Measurements from ENCODE around the gene TNN.

The TNN gene

DNA sequence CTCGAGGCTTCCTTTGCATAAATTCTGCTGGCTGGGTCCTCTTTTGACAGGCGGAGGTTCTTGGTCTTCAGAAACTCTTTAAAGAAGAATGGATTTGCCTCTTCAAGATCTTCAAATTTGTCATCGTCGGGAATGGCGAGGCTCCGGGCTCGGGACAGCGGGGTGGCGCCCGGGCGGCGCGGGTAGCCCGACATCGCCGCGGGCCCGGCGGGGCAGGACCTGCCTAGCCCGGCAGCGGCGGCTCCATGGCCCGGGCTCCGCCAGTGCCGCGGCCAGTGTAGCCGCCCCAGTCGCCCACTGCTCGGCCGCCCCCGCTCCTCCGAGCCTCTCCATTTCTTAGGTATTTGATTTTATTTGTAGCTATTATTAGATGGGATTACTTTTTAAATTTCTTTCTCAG is 22.1 kb upstream of the TNN start:
- TF ChIP-seq, protein P1, sequence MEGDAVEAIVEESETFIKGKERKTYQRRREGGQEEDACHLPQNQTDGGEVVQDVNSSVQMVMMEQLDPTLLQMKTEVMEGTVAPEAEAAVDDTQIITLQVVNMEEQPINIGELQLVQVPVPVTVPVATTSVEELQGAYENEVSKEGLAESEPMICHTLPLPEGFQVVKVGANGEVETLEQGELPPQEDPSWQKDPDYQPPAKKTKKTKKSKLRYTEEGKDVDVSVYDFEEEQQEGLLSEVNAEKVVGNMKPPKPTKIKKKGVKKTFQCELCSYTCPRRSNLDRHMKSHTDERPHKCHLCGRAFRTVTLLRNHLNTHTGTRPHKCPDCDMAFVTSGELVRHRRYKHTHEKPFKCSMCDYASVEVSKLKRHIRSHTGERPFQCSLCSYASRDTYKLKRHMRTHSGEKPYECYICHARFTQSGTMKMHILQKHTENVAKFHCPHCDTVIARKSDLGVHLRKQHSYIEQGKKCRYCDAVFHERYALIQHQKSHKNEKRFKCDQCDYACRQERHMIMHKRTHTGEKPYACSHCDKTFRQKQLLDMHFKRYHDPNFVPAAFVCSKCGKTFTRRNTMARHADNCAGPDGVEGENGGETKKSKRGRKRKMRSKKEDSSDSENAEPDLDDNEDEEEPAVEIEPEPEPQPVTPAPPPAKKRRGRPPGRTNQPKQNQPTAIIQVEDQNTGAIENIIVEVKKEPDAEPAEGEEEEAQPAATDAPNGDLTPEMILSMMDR (conservative IDR thresholded peaks at IDR 0.05; ENCODE audit: low read length): no peak
- no peak for TF ChIP-seq EZH2phosphoT487 (IDR thresholded peaks at IDR 0.05; ENCODE audit: borderline replicate concordance)
- Histone ChIP-seq H3K36me3 (ENCODE audit: insufficient read depth, low read length) (no peaks in the 10 kb centered on the region), H3K27me3 (ENCODE audit: insufficient read depth, low read length, poor library complexity, severe bottlenecking) (no peaks in the 10 kb centered on the region), H3K9me2 (replicated peaks; ENCODE audit: low read depth, low read length) (no peaks in the 10 kb centered on the region), H3K9ac (ENCODE audit: low read depth, low read length, poor library complexity, severe bottlenecking) (no peak overlapping the region), H3K4me1 (ENCODE audit: insufficient read depth, low read length, poor library complexity, severe bottlenecking) (no peaks in the 10 kb centered on the region), H2AFZ (ENCODE audit: low read length) (no peak overlapping the region), H3F3A (ENCODE audit: low read depth) (no peaks in the 10 kb centered on the region), H3K4me3 (ENCODE audit: low read length, poor library complexity, severe bottlenecking) (no peak overlapping the region), H3K9me3 (ENCODE audit: insufficient read depth, low read depth, low read length) (no peaks in the 10 kb centered on the region), H3K4me2 (ENCODE audit: low read depth, low read length, poor library complexity, severe bottlenecking) (no peak overlapping the region), H4K20me1 (ENCODE audit: insufficient read depth, low read length, poor library complexity, severe bottlenecking) (no peaks in the 10 kb centered on the region), H3K79me2 (ENCODE audit: insufficient read depth, low read length) (no peaks in the 10 kb centered on the region)

DNA sequence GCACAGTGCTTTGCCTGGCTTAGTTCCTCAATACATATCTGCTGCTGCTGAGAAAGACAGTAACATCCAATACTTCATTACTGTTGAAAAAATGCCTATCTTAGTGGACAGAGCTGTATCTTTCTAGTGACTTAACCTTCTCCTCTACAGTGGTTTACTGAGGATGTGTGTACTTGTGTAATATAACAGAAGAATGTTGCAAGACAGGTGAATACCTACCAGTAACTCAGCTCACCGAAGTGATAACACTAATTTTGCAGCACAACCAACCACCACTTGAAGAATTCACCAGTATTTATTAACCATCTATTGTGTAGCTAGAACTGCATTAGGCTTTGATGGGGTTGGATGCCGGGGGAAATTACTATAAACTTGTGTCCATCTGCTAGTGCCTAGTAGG is 16.6 kb upstream of the TNN start:
- no peaks in the 10 kb centered on the region for H3K9me2 ChIP-seq (replicated peaks; ENCODE audit: low read depth, low read length)
- no peak overlapping the region for H3K9ac ChIP-seq (ENCODE audit: low read depth, low read length, poor library complexity, severe bottlenecking)
- no peaks in the 10 kb centered on the region for H3K9me3 ChIP-seq (ENCODE audit: insufficient read depth, low read depth, low read length)
- no peaks in the 10 kb centered on the region for H3K79me2 ChIP-seq (ENCODE audit: insufficient read depth, low read length)
- H3K27me3 ChIP-seq (ENCODE audit: insufficient read depth, low read length, poor library complexity, severe bottlenecking): no peaks in the 10 kb centered on the region
- TF ChIP-seq EZH2phosphoT487 (IDR thresholded peaks at IDR 0.05; ENCODE audit: borderline replicate concordance): no peak
- TF ChIP-seq, protein P1 (conservative IDR thresholded peaks at IDR 0.05; ENCODE audit: low read length): no peak
- no peak overlapping the region for H2AFZ ChIP-seq (ENCODE audit: low read length)
- no peaks in the 10 kb centered on the region for H4K20me1 ChIP-seq (ENCODE audit: insufficient read depth, low read length, poor library complexity, severe bottlenecking)
- H3K4me2 ChIP-seq (ENCODE audit: low read depth, low read length, poor library complexity, severe bottlenecking): no peak overlapping the region
- H3K36me3 ChIP-seq (ENCODE audit: insufficient read depth, low read length): no peaks in the 10 kb centered on the region
- H3K4me1 ChIP-seq (ENCODE audit: insufficient read depth, low read length, poor library complexity, severe bottlenecking): no peaks in the 10 kb centered on the region
- no peak overlapping the region for H3K4me3 ChIP-seq (ENCODE audit: low read length, poor library complexity, severe bottlenecking)
- H3F3A ChIP-seq (ENCODE audit: low read depth): no peaks in the 10 kb centered on the region

DNA sequence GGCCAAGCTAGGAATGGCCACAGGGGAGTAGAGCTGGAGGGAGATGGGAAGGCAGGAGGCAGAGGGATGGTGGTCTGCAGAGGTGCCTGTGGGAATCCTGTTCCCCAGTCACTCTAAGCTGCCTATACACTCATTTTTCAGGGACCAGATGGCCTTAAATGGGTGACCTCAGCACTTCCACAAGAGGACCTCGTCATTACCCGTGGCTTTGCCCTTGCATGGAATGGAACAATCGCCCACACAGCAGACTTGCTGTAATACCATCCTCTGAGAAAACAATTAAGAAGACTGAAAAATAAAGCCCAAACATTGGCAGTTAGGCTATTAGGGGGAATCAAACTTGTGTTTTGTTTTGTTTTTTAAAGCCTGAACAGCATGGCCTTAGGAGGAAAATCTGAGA is 12.9 kb upstream of the TNN start:
- H3F3A ChIP-seq (ENCODE audit: low read depth): no peaks in the 10 kb centered on the region
- peaks cover 7% of the 10 kb centered on the region for H3K4me1 ChIP-seq (ENCODE audit: insufficient read depth, low read length, poor library complexity, severe bottlenecking)
- H4K20me1 ChIP-seq (ENCODE audit: insufficient read depth, low read length, poor library complexity, severe bottlenecking): no peaks in the 10 kb centered on the region
- H3K9ac ChIP-seq (ENCODE audit: low read depth, low read length, poor library complexity, severe bottlenecking): no peak overlapping the region
- no peak overlapping the region for H3K4me3 ChIP-seq (ENCODE audit: low read length, poor library complexity, severe bottlenecking)
- H3K27me3 ChIP-seq (ENCODE audit: insufficient read depth, low read length, poor library complexity, severe bottlenecking): no peaks in the 10 kb centered on the region
- no peak overlapping the region for H3K4me2 ChIP-seq (ENCODE audit: low read depth, low read length, poor library complexity, severe bottlenecking)
- H3K79me2 ChIP-seq (ENCODE audit: insufficient read depth, low read length): no peaks in the 10 kb centered on the region
- no peak overlapping the region for H2AFZ ChIP-seq (ENCODE audit: low read length)
- TF ChIP-seq EZH2phosphoT487 (IDR thresholded peaks at IDR 0.05; ENCODE audit: borderline replicate concordance): no peak
- TF ChIP-seq, protein P1 (conservative IDR thresholded peaks at IDR 0.05; ENCODE audit: low read length): no peak
- H3K9me2 ChIP-seq (replicated peaks; ENCODE audit: low read depth, low read length): no peaks in the 10 kb centered on the region
- no peaks in the 10 kb centered on the region; the same call in 1 of the 2 replicates for H3K9me3 ChIP-seq (ENCODE audit: insufficient read depth, low read depth, low read length)
- no peaks in the 10 kb centered on the region for H3K36me3 ChIP-seq (ENCODE audit: insufficient read depth, low read length)
